HG03159 (cell line): ENCODE data around the gene MYLK3.

Source experiments
- ATAC-seq: cut with Tn5 transposase; IDR thresholded peaks from one replicate; pipeline ENCODE4 v1.9.1; 2021; ENCODE audit warnings: mild to moderate bottlenecking, moderate library complexity; ENCODE audit not compliant: unreplicated experiment

The MYLK3 gene

GRCh38 chr16:46759309-46759708 is 11.2 kb upstream of the MYLK3 start:
- no peak for ATAC-seq

GRCh38 chr16:46757339-46758050 is 9.4 kb upstream of the MYLK3 start:
- no peak for ATAC-seq

GRCh38 chr16:46756772-46757171 is 8.6 kb upstream of the MYLK3 start:
- ATAC-seq = no peak

- ATAC-seq = no peak
Observed at GRCh38 chr16:46753015-46753414, 4.9 kb upstream of the MYLK3 start.

- no peak for ATAC-seq
Observed at GRCh38 chr16:46751381-46751780, 3.2 kb upstream of the MYLK3 start.

- no peak for ATAC-seq
Observed at GRCh38 chr16:46748775-46749705, 896 bp upstream of the MYLK3 start.

GRCh38 chr16:46746821-46747776 is 1.0 kb downstream of the MYLK3 start:
- no peak for ATAC-seq

GRCh38 chr16:46745617-46746016 is 2.5 kb downstream of the MYLK3 start:
- ATAC-seq = no peak

- peak; percentile 65 for ATAC-seq
Observed at GRCh38 chr16:46743232-46743719, 4.9 kb downstream of the MYLK3 start.

GRCh38 chr16:46739934-46740333 is 8.2 kb downstream of the MYLK3 start:
- ATAC-seq = no peak

GRCh38 chr16:46737621-46738214 is 10.4 kb downstream of the MYLK3 start:
- no peak for ATAC-seq

- ATAC-seq = no peak
Observed at GRCh38 chr16:46736695-46737094, 11.4 kb downstream of the MYLK3 start.

- ATAC-seq = no peak
Observed at GRCh38 chr16:46733319-46733830, 14.8 kb downstream of the MYLK3 start.

GRCh38 chr16:46732561-46732960 is 15.6 kb downstream of the MYLK3 start:
- ATAC-seq = no peak

- no peak for ATAC-seq
Observed at GRCh38 chr16:46731691-46732555, 16.2 kb downstream of the MYLK3 start.

- ATAC-seq = no peak
Observed at GRCh38 chr16:46730801-46731690, 17.1 kb downstream of the MYLK3 start.

GRCh38 chr16:46730126-46730525 is 18.0 kb downstream of the MYLK3 start:
- ATAC-seq = no peak

GRCh38 chr16:46729326-46729995 is 18.7 kb downstream of the MYLK3 start:
- no peak for ATAC-seq
